NOMO-1 treated with dmso at 0.1 percent for 144 hours (cell line): ENCODE results near the gene FSTL4.
"Not testable (repeated sequence)": the region's sequence is repeated elsewhere in the genome, so short reads cannot be mapped to it uniquely, and the experiment has no call there.

Experiments used
- DNase-seq: peaks from one replicate; lab custom pipeline; 2025; ENCODE audit not compliant: unreplicated experiment; lab: John Stamatoyannopoulos, UW

The FSTL4 gene

GRCh38 chr5:133556551-133556950 lies 55.8 kb downstream of the FSTL4 start:
- DNase-seq, result no peak

DNA sequence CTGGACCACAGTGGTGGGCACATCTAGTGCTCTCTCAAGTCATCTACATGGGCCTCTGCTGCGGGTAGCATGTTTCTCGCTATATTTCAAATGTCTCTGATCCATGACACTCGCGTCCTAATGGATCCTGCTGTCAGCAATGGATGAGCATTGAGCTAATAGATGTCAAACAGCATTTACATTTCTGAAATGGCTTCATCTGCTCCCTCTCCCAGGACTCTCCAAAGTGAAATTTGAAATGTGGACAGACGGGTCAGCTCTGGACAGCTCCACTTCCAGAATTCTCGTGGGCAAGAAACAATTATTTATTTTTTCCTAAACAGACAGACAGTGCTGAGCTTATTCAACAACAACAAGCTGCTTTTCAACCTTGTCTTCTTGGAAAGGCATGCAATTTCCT lies 58.1 kb downstream of the FSTL4 start:
- no peak for DNase-seq

GRCh38 chr5:133552925-133553525 lies 59.3 kb downstream of the FSTL4 start:
- DNase-seq, result no peak

DNA sequence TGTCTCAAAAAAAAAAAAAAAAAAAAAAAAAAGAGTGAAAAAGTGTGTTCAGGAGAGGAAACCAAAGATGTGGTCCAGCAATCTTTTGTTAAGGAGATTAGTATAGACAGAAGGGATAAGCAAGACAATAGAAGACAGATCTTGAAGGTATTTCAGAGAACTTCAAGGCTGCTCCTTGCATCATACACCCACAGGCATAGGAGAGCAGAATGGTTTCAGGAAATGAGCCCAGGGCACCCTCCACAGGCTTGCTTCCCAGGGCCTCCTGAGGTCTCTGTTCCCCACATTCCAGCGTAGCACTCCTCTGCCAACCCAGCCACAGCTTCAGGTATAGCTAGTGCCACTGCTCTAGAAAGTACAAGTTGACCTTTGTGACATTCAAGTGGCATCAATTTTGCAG lies 65.8 kb downstream of the FSTL4 start:
- DNase-seq, result no peak

DNA sequence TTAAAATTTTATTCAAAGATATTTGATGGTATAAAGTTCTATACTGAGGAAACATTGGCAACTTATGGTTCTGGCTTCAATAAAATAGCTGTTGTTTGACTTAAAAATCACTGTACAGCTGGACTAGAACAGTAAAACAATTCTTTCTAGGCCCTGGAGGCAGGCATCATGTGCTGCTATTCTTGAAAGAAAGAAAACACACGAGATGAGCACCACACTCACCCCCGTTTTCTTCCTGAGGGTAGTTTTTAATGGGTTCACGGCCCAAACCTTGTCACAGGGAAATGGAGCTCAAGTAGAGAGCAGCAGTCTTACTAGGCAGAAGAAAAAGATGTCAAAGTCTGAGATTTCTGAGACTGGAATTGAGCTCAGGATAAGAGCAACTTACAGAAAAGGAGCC lies 68.0 kb downstream of the FSTL4 start:
- no peak for DNase-seq

DNA sequence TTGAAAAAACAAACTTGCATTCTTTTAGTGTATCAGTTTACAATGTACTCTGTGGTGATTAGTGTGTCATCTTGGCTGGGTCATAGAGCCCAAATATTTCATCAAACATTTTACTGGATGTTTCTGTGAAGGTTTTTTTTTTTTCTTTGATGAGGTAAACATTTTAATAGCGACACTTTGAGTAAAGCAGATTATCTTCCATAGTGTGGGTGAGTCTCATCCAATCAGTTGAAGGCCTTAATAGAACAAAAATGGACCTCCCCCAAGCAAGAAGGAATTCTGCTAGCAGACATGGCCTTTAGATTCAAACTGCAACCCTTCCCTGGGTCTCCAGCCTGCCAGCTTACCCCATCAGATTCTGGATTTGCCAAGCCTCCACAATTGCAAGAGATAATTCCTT lies 72.5 kb downstream of the FSTL4 start:
- no peak for DNase-seq

DNA sequence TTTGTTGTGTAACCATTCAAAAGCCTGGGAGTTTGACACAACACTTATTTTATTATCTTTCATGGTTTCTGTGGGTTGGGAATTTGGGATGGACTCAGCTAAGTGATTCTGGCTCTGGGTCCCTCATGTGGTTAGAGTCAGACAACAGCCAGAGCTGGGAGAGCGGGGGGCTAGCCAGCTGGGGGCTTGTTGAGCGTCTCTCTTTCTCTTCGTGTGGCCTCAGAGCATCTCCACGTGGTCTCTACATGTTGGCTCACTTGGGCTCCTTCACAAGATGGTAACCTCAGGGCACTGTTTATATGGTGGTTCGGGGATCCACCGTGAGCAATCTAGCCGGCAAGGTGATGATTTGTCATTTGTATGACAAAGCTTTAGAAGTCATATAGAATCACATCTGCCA lies 73.6 kb downstream of the FSTL4 start:
- DNase-seq, result no peak

GRCh38 chr5:133535241-133535929 lies 77.0 kb downstream of the FSTL4 start:
- not testable (repeated sequence) for DNase-seq

DNA sequence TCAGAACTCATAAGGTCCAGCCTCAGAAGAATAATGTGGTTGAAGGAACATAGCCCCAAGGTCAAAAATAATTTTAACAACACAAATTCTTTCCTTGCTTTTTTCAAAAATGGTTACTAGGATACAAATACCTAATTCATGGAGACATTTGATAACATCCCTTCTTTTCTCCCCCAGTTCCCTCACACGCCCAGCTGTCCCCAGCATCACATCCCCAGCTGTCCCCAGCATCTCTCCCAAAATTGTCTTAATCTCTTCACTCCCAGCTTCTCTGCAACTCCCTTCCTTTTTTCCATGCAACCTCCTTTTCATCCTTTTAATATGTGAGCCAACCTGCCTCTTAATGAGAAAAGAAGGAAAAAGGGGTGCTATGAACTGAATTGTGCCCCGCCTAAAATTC lies 77.8 kb downstream of the FSTL4 start:
- DNase-seq, result no peak

GRCh38 chr5:133533541-133533940 lies 78.8 kb downstream of the FSTL4 start:
- no peak for DNase-seq

GRCh38 chr5:133531594-133531993 lies 80.7 kb downstream of the FSTL4 start:
- no peak for DNase-seq

DNA sequence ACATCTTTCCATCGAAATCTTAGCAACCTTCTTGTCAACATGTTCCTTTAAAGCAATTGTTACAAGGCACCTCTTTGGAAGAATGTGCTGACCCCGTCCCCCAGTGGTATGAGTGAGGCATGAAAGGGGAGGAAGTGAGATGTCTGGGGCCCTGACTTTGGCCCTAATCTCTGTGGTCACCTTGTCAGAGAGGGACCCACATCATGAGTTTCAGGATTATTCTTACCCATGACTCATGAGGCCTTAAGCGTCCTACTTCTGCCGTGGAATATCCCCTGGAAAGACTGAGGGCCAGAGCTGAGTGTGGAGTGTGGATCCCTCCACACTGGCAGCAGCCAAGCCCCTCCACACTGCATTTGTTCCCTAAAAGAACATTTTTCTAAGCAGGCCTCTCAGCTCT lies 81.2 kb downstream of the FSTL4 start:
- no peak for DNase-seq

DNA sequence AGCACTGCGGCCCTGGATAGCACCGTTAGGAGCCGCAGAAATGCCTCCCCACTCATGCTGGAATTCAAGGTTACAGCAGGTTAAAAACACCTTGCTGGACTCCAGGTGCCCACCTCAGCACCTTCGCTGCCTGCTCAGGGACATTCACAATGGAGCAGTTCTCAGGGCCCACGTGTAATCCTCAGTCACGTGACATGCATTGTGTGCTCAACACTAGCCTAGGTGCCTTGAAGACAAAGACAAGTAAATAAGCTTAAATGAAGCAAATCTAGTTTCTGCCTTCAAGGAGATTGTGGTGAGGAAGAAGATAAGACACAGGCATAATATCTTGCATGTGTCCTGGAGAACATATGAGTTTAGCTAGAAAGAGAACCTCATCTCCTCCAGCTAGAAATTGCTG lies 82.1 kb downstream of the FSTL4 start:
- DNase-seq, result no peak

- no peak for DNase-seq
These were observed 83.5 kb downstream of the FSTL4 start for GRCh38 chr5:133528841-133529240.

DNA sequence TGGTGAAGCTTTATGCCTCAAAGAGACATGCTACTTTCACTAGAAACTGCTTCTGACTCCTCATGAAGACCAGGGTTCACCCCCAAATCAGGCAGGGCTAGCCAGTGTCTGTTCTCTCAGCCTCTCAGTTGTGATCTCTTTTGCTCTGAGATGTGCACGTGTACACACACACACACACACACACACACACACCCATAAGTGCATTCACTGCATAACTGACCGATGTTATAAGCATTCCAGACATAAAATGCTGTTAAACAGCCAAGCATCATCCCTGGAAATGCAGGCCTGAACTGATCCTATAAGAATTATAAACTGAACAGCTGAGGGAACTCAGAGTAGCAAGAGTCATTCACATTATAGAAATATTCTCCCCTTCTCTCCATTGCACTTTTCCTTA lies 85.0 kb downstream of the FSTL4 start:
- no peak for DNase-seq

GRCh38 chr5:133526368-133526767 lies 86.0 kb downstream of the FSTL4 start:
- DNase-seq, result no peak

DNA sequence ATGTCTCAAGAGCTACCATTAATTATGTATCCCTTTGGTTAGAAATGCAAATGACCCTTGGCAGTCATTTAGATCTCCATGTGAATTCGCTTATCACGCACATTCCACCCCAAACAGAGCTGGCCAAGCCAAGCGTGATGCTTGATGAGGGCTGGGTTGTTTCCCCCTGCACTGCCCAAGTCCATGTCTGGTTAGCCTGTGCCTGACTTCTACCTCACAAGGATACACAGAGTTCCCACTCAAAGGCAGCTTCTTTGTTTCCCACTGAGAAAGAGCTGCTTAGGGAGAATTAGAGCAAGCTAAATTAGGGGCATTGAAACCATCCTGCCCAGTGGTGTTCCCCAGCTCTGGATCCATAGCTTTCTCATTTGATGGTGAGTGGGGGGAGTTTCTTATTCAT lies 87.2 kb downstream of the FSTL4 start:
- no peak for DNase-seq

DNA sequence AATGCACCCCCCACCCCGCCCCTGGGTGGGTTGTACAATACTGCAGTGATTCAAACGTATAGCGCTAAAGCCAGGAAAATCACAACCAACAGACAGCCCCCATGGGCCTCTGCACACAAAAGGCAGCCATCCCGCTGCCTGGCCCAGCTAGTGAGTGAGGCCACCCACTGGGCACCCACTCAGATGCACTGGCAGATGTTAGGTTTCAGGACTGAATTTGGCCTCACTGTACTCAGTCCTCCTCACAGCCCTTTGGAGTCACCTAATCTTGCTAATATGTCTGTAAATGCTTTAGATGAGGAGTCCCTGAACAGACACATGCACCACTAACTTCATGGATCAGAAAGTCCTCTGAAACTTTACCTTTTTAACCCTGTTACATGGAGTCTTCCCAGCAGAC lies 87.7 kb downstream of the FSTL4 start:
- no peak for DNase-seq

DNA sequence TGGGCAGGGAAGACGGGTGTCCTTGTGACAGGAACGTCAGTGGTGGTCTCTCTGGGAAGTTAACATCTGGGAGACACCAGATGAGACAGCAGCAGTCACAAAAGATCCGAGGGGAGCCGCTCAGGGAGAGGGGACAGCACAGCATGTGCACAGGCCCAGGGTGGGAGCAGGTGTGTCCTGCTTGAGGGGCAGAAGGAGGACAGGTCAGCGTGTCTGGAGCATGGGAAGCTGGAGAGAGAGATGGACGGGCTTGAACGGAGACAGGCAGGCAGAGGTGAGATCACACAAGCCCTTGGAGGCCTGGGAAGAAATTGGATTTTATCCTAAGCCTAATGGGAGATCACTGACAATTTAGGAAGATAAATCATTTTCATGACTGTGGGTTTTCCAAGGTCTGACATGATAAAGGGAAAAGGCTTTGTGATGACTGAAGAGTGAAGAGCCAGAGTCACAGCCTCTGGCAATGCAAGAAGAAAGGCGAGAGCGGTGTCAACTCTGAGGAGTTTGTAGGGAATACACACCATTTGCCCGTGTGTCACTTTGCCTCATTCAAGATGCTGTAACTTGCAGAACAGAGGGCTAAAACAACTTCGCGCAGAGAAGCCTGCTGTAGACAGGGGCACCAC lies 88.3 kb downstream of the FSTL4 start:
- no peak for DNase-seq

DNA sequence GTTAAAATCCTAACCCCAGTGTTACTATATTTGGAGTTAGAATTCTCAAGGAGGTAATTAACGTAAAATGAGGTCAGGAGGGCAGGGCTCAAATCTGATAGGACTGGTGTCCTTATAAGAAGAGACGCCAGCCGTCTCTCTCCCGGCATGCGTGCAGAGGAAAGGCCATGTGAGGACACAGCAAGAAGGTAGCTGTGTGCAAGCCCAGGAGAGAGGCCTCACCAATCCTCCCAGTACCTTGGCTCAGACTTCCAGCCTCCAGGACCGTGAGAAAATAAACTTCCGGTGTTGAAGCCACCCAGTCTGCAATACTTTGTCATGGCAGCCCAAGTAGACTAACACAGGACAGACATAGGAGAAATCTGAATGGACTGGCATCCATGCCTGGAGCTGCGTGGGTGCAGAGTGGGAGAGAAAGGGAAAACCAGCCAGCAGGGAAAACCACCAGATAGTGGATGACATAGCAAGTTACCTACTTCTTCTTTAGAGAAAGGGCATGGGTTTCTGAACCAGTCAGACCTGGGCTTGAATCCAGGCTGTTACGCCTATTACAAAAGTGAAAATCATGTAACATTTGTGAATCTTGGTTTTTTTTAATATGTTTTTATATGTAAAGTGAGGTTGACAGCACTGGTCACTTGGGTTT lies 89.2 kb downstream of the FSTL4 start:
- no peak for DNase-seq

- DNase-seq, result no peak
These were observed 90.5 kb downstream of the FSTL4 start for GRCh38 chr5:133521801-133522200.
